ENCODE measurements around the gene PEF1. TPM values are rescaled to one million over a fixed set of nuclear protein-coding genes. Genes with fewer than 3 reads are reported as not detected.

The PEF1 gene
- total RNA-seq, 2 donors from 2014 or later: 42.9 to 66.8 TPM

DNA sequence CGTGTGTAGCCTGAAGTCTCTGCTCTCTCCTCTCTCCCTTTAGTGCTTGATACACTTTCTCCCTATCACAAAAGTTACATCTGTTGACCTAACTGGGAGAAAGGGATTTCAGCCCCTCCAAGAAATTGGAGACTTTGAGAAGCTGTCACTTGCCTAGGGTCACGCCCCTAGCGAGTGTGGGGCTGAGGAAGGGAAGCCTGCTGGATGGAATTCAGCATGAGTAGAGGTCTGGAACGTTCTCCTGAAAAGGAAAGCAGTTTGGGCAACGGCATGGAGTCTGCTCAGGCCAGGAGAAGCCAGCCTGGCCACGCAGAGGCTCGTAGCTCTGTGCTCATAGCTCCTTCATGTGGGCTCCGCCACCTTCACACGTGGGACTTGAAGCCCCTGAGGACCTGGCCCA lies 36.7 kb upstream of the PEF1 start:
- DNase-seq (ENCODE audit: low spot score): no peak
- Histone ChIP-seq H3K36me3 (peaks cover 7% of the 10 kb centered on the region), H3K4me3 (no peak overlapping the region), H3K4me1 (no peaks in the 10 kb centered on the region), H3K27ac (no peak overlapping the region), H3K9me3 (no peaks in the 10 kb centered on the region), H3K27me3 (no peaks in the 10 kb centered on the region)
- TF ChIP-seq, protein P1, sequence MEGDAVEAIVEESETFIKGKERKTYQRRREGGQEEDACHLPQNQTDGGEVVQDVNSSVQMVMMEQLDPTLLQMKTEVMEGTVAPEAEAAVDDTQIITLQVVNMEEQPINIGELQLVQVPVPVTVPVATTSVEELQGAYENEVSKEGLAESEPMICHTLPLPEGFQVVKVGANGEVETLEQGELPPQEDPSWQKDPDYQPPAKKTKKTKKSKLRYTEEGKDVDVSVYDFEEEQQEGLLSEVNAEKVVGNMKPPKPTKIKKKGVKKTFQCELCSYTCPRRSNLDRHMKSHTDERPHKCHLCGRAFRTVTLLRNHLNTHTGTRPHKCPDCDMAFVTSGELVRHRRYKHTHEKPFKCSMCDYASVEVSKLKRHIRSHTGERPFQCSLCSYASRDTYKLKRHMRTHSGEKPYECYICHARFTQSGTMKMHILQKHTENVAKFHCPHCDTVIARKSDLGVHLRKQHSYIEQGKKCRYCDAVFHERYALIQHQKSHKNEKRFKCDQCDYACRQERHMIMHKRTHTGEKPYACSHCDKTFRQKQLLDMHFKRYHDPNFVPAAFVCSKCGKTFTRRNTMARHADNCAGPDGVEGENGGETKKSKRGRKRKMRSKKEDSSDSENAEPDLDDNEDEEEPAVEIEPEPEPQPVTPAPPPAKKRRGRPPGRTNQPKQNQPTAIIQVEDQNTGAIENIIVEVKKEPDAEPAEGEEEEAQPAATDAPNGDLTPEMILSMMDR (IDR thresholded peaks at IDR 0.05): no peak

DNA sequence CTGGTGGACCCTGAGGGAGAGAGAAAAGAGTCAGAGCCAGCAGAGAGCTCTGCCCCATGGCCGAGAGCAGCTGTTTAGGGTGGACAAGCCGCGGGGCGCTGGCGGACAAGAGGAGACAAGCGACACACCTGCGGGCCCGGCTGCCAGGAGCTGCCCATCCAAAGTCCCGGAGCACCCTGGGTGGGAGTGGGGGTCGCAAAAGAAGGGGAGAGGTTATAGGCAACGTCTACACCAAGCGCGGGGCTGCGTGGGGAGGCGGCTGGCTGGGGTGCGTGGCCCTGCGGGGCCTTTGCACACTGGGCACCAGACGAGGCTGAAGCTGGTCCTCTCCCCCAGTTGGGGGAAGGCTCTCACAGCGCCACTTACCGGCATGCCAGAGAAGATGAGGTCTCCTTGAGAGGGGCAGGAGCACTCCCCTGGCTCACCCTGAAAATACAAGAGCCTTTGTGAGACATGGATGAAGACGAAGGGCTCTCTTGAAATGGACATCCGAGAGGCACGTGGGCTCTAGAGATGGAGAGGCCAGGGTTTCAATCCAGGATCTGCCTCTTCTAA lies 35.1 kb upstream of the PEF1 start:
- H3K9me3 ChIP-seq: no peaks in the 10 kb centered on the region
- peaks cover 7% of the 10 kb centered on the region for H3K36me3 ChIP-seq
- H3K27me3 ChIP-seq: no peaks in the 10 kb centered on the region
- H3K27ac ChIP-seq: no peak overlapping the region
- TF ChIP-seq, protein P1 (IDR thresholded peaks at IDR 0.05): no peak
- DNase-seq (ENCODE audit: low spot score): no peak
- peaks cover 0 to 12% of the 10 kb centered on the region in 2 donors for H3K4me1 ChIP-seq
- no peak overlapping the region for H3K4me3 ChIP-seq

DNA sequence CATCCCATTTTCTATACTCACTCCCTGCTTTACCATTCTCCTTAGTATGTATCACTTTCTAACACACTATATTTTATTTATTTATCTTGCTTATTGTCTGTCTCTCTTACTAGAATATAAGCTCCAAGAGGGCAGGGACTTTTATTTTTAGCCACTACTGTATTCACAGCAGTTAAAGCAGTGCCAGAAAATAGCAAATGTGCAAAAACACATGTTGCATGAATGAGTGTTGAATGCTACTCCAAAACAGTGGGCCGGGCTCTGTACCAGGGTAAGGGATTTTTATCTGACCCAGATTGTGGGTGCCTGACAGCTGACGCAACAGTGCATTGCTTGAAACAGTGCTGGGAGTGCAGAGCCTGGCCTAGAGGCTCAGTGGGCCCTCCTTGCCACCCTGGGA lies 34.4 kb upstream of the PEF1 start:
- Histone ChIP-seq H3K9me3 (no peaks in the 10 kb centered on the region), H3K27me3 (no peaks in the 10 kb centered on the region), H3K4me3 (no peak overlapping the region), H3K36me3 (peaks cover 7% of the 10 kb centered on the region), H3K27ac (no peak overlapping the region), H3K4me1 (peaks cover 0 to 19% of the 10 kb centered on the region in 2 donors)
- DNase-seq (ENCODE audit: low spot score): no peak
- TF ChIP-seq, protein P1 (IDR thresholded peaks at IDR 0.05): no peak

DNA sequence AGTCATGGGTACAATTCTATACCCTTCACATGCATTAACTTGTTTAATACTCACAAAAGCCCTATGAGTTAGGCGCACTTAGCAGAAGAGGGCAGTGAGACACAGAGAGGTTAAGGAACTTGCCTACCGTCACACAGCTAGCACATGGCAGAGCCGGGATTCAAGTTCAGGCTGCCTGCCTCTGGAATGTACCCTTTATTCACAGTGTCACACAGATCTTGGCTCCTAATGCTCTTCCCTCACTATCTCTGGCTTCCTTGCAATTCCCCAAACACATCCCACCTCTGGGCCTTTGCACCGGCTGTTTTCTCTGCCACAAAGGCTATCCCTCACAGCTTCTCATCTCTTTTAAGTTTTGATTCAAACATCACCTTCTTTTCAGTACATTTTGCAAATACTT lies 34.0 kb upstream of the PEF1 start:
- DNase-seq (ENCODE audit: low spot score): no peak
- Histone ChIP-seq H3K4me3 (no peak overlapping the region), H3K27ac (no peak overlapping the region), H3K27me3 (no peaks in the 10 kb centered on the region), H3K4me1 (peaks cover 0 to 23% of the 10 kb centered on the region in 2 donors), H3K9me3 (no peaks in the 10 kb centered on the region), H3K36me3 (peaks cover 7% of the 10 kb centered on the region)
- TF ChIP-seq, protein P1 (IDR thresholded peaks at IDR 0.05): no peak

DNA sequence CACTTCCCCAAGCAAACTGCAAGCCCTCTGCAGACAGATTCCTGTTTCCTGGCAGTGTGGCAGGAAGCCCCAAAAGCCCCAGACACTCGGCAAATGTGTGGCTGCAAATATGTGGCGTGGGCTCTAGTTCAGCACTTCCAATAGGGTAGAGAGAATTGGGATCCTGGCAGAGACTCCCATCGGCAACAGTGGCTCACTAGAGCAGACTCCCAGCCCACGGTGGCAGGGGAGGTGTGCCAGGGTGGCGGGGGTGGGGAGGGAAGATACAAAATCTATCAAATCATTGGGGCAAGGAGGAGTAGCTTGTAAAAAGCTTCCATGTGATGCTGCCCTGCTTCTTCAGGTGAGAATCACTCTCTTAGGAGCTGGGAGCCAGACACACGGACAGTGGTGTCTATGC lies 33.3 kb upstream of the PEF1 start:
- Histone ChIP-seq H3K36me3 (peaks cover 7% of the 10 kb centered on the region), H3K4me3 (no peak overlapping the region), H3K27ac (no peak overlapping the region), H3K9me3 (no peaks in the 10 kb centered on the region), H3K27me3 (no peaks in the 10 kb centered on the region), H3K4me1 (peaks cover 0 to 30% of the 10 kb centered on the region in 2 donors)
- DNase-seq (ENCODE audit: low spot score): no peak
- TF ChIP-seq, protein P1 (IDR thresholded peaks at IDR 0.05): no peak

DNA sequence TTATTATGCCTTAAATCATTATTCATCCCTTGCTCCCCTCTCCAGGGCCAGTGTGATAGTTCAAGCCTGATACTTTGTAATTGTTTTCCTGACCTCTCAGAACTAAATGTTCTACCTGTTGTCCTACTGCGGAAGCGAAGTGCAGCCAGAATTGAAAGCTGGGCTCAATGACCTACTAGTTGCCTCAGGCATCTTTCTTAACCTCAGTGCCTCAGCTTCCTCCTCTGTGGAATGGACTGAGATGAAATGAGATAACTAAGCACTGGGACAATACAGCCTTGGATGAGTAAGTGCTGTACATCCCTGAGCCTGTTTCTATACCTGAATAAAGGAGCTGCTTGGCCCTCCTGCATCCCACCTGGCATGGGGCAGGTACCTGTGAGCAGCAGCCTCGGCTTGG lies 32.7 kb upstream of the PEF1 start:
- Histone ChIP-seq H3K27ac (no peak overlapping the region), H3K9me3 (no peaks in the 10 kb centered on the region)

More for the DNA sequence above, 32.7 kb upstream of the PEF1 start:
- H3K36me3 ChIP-seq: peaks cover 3% of the 10 kb centered on the region
- peaks cover 0 to 36% of the 10 kb centered on the region in 2 donors for H3K4me1 ChIP-seq
- TF ChIP-seq, protein P1 (IDR thresholded peaks at IDR 0.05): no peak
- no peaks in the 10 kb centered on the region for H3K27me3 ChIP-seq
- no peak for DNase-seq (ENCODE audit: low spot score)
- no peak overlapping the region for H3K4me3 ChIP-seq

All from right atrium auricular region (tissue), 2 donors.